Omental fat pad (tissue), 4 donors: ENCODE measurements around the gene C16orf74. TPM values are rescaled to one million over a fixed set of nuclear protein-coding genes. Genes with fewer than 3 reads are reported as not detected.

Source experiments
- ATAC-seq: fragments of 150-250 bp; one replicate; pipeline ENCODE4 v1.9.1; 2016; ENCODE audit warnings: mild to moderate bottlenecking, moderate library complexity; ENCODE audit not compliant: low FRiP score
- DNase-seq: peaks from one replicate; pipeline ENCODE4 v3.0.0-alpha.2; 2019; ENCODE audit warnings: low spot score
- CTCF ChIP-seq, 3 donors: fragments of 450-650 bp; IDR thresholded peaks; one replicate each; pipeline ENCODE4 v1.5.1; 2016 to 2017; ENCODE audit warnings: antibody characterized with exemption in 3 of 3, mild to moderate bottlenecking in 3 of 3, moderate library complexity in 2 of 3
- total RNA-seq, 4 donors: library from RNA; depleted of rRNA; stranded (reverse); fragments of >200 nt; gene quantifications; one replicate each; pipeline ENCODE4 v1.1.0, GENCODE V29; 2016

C16orf74 gene
- total RNA-seq, 4 donors from 2014 or later, result 1.1 to 3.5 (median 2.8) TPM

GRCh38 chr16:85698459-85698891, 52.4 kb downstream of the C16orf74 start:
- DNase-seq (no peak), ATAC-seq (no peak)
- no peak for TF ChIP-seq CTCF (IDR thresholded peaks at IDR 0.05)

- TF ChIP-seq CTCF (IDR thresholded peaks at IDR 0.05), result no peak
- ATAC-seq, result no peak
- no peak for DNase-seq
Measured at GRCh38 chr16:85697431-85697830, 53.5 kb downstream of the C16orf74 start.

GRCh38 chr16:85696781-85697180, 54.1 kb downstream of the C16orf74 start:
- ATAC-seq (no peak), DNase-seq (no peak)
- no peak for TF ChIP-seq CTCF (IDR thresholded peaks at IDR 0.05)

- ATAC-seq (no peak), DNase-seq (no peak)
- no peak for TF ChIP-seq CTCF (IDR thresholded peaks at IDR 0.05)
Measured at GRCh38 chr16:85695196-85696128, 55.4 kb downstream of the C16orf74 start.

GRCh38 chr16:85690469-85691064, 60.3 kb downstream of the C16orf74 start:
- no peak for ATAC-seq
- no peak for DNase-seq
- no peak for TF ChIP-seq CTCF (IDR thresholded peaks at IDR 0.05)

- DNase-seq (no peak), ATAC-seq (no peak)
- TF ChIP-seq CTCF (IDR thresholded peaks at IDR 0.05), result no peak
Measured at GRCh38 chr16:85689950-85690320, 61.0 kb downstream of the C16orf74 start.
